Measurements from ENCODE around the gene PDE8A. TPM values are rescaled to one million over a fixed set of nuclear protein-coding genes. Genes with fewer than 3 reads are reported as not detected.

Gene PDE8A
- total RNA-seq, 2 experiments from 2014 or later = 28.3 to 32.3 TPM

GRCh38 chr15:85024509-85025336 lies 43.1 kb downstream of the PDE8A start:
- no peak for DNase-seq (ENCODE audit: low spot score)
- Histone ChIP-seq H3K79me2 (ENCODE audit: insufficient read depth, low read depth, low read length) (no peaks in the 10 kb centered on the region), H2AFZ (ENCODE audit: low read length) (no peak overlapping the region), H3K4me3 (ENCODE audit: low read depth, low read length, poor library complexity, severe bottlenecking) (no peak overlapping the region), H3K4me2 (ENCODE audit: low read length) (no peak overlapping the region), H3K4me1 (ENCODE audit: insufficient read depth, low read length, poor library complexity, severe bottlenecking) (no peaks in the 10 kb centered on the region), H3K36me3 (ENCODE audit: insufficient read depth, low read length) (no peaks in the 10 kb centered on the region), H4K20me1 (ENCODE audit: insufficient read depth, low read length) (no peaks in the 10 kb centered on the region), H3K9me2 (ENCODE audit: insufficient read depth, low read length) (no peaks in the 10 kb centered on the region), H3K27ac (ENCODE audit: low read depth, low read length, poor library complexity, severe bottlenecking) (no peak overlapping the region), H3K9me3 (ENCODE audit: low read length) (no peaks in the 10 kb centered on the region)
- TF ChIP-seq EZH2phosphoT487 (IDR thresholded peaks at IDR 0.05; ENCODE audit: borderline replicate concordance, low read depth, low read length) = no peak
- TF ChIP-seq CTCF (conservative IDR thresholded peaks at IDR 0.05; ENCODE audit: low read length) = no peak
- intact Hi-C loops (cut with micrococcal nuclease; ENCODE audit: unreplicated experiment) = no loop called here
- ChIA-PET CTCF (ENCODE audit: unreplicated experiment) (no interaction called here), POLR2A (interaction anchor here (0.6 to 0.7 kb wide), 2 partner anchors 13 to 55 kb away, joined by 4 to 5 read pairs; no protein-coding TSS in a partner anchor)
- no TSS peak for BruUV-seq (replicated peaks)

- Histone ChIP-seq H3K4me2 (ENCODE audit: low read length) (no peak overlapping the region), H3K4me1 (ENCODE audit: insufficient read depth, low read length, poor library complexity, severe bottlenecking) (no peaks in the 10 kb centered on the region), H3K79me2 (ENCODE audit: insufficient read depth, low read depth, low read length) (no peaks in the 10 kb centered on the region), H3K27ac (ENCODE audit: low read depth, low read length, poor library complexity, severe bottlenecking) (no peak overlapping the region), H3K36me3 (ENCODE audit: insufficient read depth, low read length) (no peaks in the 10 kb centered on the region), H3K9me3 (ENCODE audit: low read length) (no peaks in the 10 kb centered on the region), H3K9me2 (ENCODE audit: insufficient read depth, low read length) (no peaks in the 10 kb centered on the region), H2AFZ (ENCODE audit: low read length) (no peak overlapping the region), H4K20me1 (ENCODE audit: insufficient read depth, low read length) (no peaks in the 10 kb centered on the region), H3K4me3 (ENCODE audit: low read depth, low read length, poor library complexity, severe bottlenecking) (no peak overlapping the region)
- TF ChIP-seq CTCF (conservative IDR thresholded peaks at IDR 0.05; ENCODE audit: low read length) (no peak), EZH2phosphoT487 (IDR thresholded peaks at IDR 0.05; ENCODE audit: borderline replicate concordance, low read depth, low read length) (no peak)
- ChIA-PET POLR2A (no interaction called here), CTCF (ENCODE audit: unreplicated experiment) (no interaction called here)
- no TSS peak for BruUV-seq (replicated peaks)
- no peak for DNase-seq (ENCODE audit: low spot score)
- intact Hi-C loops (cut with micrococcal nuclease; ENCODE audit: unreplicated experiment) = no loop called here
Measured at GRCh38 chr15:85025516-85026251, 44.0 kb downstream of the PDE8A start.
